Measurements from ENCODE around the gene ASCC1. TPM values are rescaled to one million over a fixed set of nuclear protein-coding genes. Genes with fewer than 3 reads are reported as not detected.

ASCC1 gene
- total RNA-seq, 1 donor from 2014 or later, result 33.9 TPM

- Histone ChIP-seq H3K27ac (ENCODE audit: low read depth, low read length) (no peak overlapping the region), H3K4me2 (ENCODE audit: low read length) (no peak overlapping the region), H3K9me3 (ENCODE audit: insufficient read depth, low read depth, low read length) (no peaks in the 10 kb centered on the region), H3K4me3 (ENCODE audit: insufficient read depth, low read depth, low read length) (no peak overlapping the region), H3K4me1 (ENCODE audit: insufficient read depth, low read length) (peaks cover 3% of the 10 kb centered on the region), H3K79me2 (ENCODE audit: insufficient read depth, low read length) (no peaks in the 10 kb centered on the region), H3K27me3 (ENCODE audit: insufficient read depth, low read length) (peaks cover 17% of the 10 kb centered on the region), H4K20me1 (ENCODE audit: insufficient read depth, low read length) (no peaks in the 10 kb centered on the region), H3K9ac (ENCODE audit: low read length) (no peak overlapping the region), H2AFZ (ENCODE audit: low read depth, low read length) (no peak overlapping the region), H3K36me3 (ENCODE audit: insufficient read depth, low read length) (no peaks in the 10 kb centered on the region)
- Mint-ChIP-seq H3K27ac (ENCODE audit: unreplicated experiment) (no peak overlapping the region), H3K4me3 (ENCODE audit: unreplicated experiment) (no peak overlapping the region), H3K9me3 (ENCODE audit: unreplicated experiment) (peaks cover 3% of the 10 kb centered on the region), H3K36me3 (ENCODE audit: low read depth, unreplicated experiment) (peaks cover 5% of the 10 kb centered on the region), H3K27me3 (ENCODE audit: low read depth, unreplicated experiment) (peaks cover 25% of the 10 kb centered on the region), H3K4me1 (ENCODE audit: low read depth, unreplicated experiment) (peaks cover 12% of the 10 kb centered on the region)
- no peak for TF ChIP-seq CTCF (IDR thresholded peaks at IDR 0.05; ENCODE audit: insufficient read depth, low read depth, low read length)
- TF ChIP-seq EZH2 (IDR thresholded peaks at IDR 0.05; ENCODE audit: insufficient read depth, low read length), result no peak
- FAIRE-seq (no peak), DNase-seq (ENCODE audit: low read depth) (no peak)
Observed at GRCh38 chr10:72069751-72070526, 146.1 kb downstream of the ASCC1 start.

- Histone ChIP-seq H3K4me3 (ENCODE audit: insufficient read depth, low read depth, low read length) (no peak overlapping the region), H3K36me3 (ENCODE audit: insufficient read depth, low read length) (no peaks in the 10 kb centered on the region), H3K27me3 (ENCODE audit: insufficient read depth, low read length) (peaks cover 15% of the 10 kb centered on the region), H3K9me3 (ENCODE audit: insufficient read depth, low read depth, low read length) (no peaks in the 10 kb centered on the region), H3K4me1 (ENCODE audit: insufficient read depth, low read length) (peaks cover 3% of the 10 kb centered on the region), H3K79me2 (ENCODE audit: insufficient read depth, low read length) (no peaks in the 10 kb centered on the region), H3K27ac (ENCODE audit: low read depth, low read length) (no peak overlapping the region), H4K20me1 (ENCODE audit: insufficient read depth, low read length) (no peaks in the 10 kb centered on the region), H3K9ac (ENCODE audit: low read length) (no peak overlapping the region), H2AFZ (ENCODE audit: low read depth, low read length) (no peak overlapping the region), H3K4me2 (ENCODE audit: low read length) (no peak overlapping the region)
- Mint-ChIP-seq H3K36me3 (ENCODE audit: low read depth, unreplicated experiment) (peaks cover 5% of the 10 kb centered on the region), H3K4me1 (ENCODE audit: low read depth, unreplicated experiment) (peaks cover 12% of the 10 kb centered on the region), H3K4me3 (ENCODE audit: unreplicated experiment) (no peak overlapping the region), H3K27me3 (ENCODE audit: low read depth, unreplicated experiment) (peaks cover 18% of the 10 kb centered on the region), H3K9me3 (ENCODE audit: unreplicated experiment) (peaks cover 3% of the 10 kb centered on the region), H3K27ac (ENCODE audit: unreplicated experiment) (peak overlapping the region; percentile 62)
- no peak for TF ChIP-seq EZH2 (IDR thresholded peaks at IDR 0.05; ENCODE audit: insufficient read depth, low read length)
- DNase-seq (ENCODE audit: low read depth) (no peak), FAIRE-seq (no peak)
Observed at GRCh38 chr10:72068901-72069446, 147.1 kb downstream of the ASCC1 start.

- Histone ChIP-seq H3K27ac (ENCODE audit: low read depth, low read length) (no peak overlapping the region), H3K4me3 (ENCODE audit: insufficient read depth, low read depth, low read length) (no peak overlapping the region), H3K4me2 (ENCODE audit: low read length) (no peak overlapping the region), H3K9ac (ENCODE audit: low read length) (no peak overlapping the region), H4K20me1 (ENCODE audit: insufficient read depth, low read length) (no peaks in the 10 kb centered on the region), H3K36me3 (ENCODE audit: insufficient read depth, low read length) (no peaks in the 10 kb centered on the region), H3K79me2 (ENCODE audit: insufficient read depth, low read length) (no peaks in the 10 kb centered on the region), H2AFZ (ENCODE audit: low read depth, low read length) (no peak overlapping the region), H3K27me3 (ENCODE audit: insufficient read depth, low read length) (peaks cover 15% of the 10 kb centered on the region), H3K4me1 (ENCODE audit: insufficient read depth, low read length) (peaks cover 3% of the 10 kb centered on the region), H3K9me3 (ENCODE audit: insufficient read depth, low read depth, low read length) (no peaks in the 10 kb centered on the region)
- Mint-ChIP-seq H3K27me3 (ENCODE audit: low read depth, unreplicated experiment) (peaks cover 21% of the 10 kb centered on the region), H3K4me1 (ENCODE audit: low read depth, unreplicated experiment) (peaks cover 12% of the 10 kb centered on the region), H3K36me3 (ENCODE audit: low read depth, unreplicated experiment) (peaks cover 5% of the 10 kb centered on the region), H3K4me3 (ENCODE audit: unreplicated experiment) (no peak overlapping the region), H3K9me3 (ENCODE audit: unreplicated experiment) (peaks cover 3% of the 10 kb centered on the region), H3K27ac (ENCODE audit: unreplicated experiment) (no peak overlapping the region)
- DNase-seq (ENCODE audit: low read depth) (no peak), FAIRE-seq (no peak)
- TF ChIP-seq CTCF (IDR thresholded peaks at IDR 0.05; ENCODE audit: insufficient read depth, low read depth, low read length) (no peak), EZH2 (IDR thresholded peaks at IDR 0.05; ENCODE audit: insufficient read depth, low read length) (no peak)
Observed at GRCh38 chr10:72068126-72068765, 147.8 kb downstream of the ASCC1 start.
